Stomach (tissue), 19 donors: ENCODE results near the gene TARM1. TPM values are rescaled to one million over a fixed set of nuclear protein-coding genes. Genes with fewer than 3 reads are reported as not detected.

Experiments
- DNase-seq, 2 donors: peaks; one replicate each; pipeline versions ENCODE4 v3.0.0 to v3.0.0-alpha.2; 2013 to 2019
- H3K27ac ChIP-seq, 5 donors: fragments of 200-600 bp in 4 of 5; sonication (generic) in 4 of 5; one replicate each; pipeline ENCODE4 v1.5.1; 2013 to 2019; ENCODE audit warnings: mild to moderate bottlenecking in 1 of 5, moderate library complexity in 1 of 5
- H3K27me3 ChIP-seq, 3 donors: fragments of 200-600 bp; sonication (generic); one replicate each; pipeline ENCODE4 v1.5.1; 2017 to 2019; ENCODE audit warnings: mixed run types in 1 of 3
- H3K36me3 ChIP-seq, 4 donors: fragments of 200-600 bp; sonication (generic); 1 replicate in 3 of 4; 2 replicates in 1 of 4; pipeline ENCODE4 v1.5.1; 2016 to 2019
- H3K4me1 ChIP-seq, 4 donors: fragments of 200-600 bp; sonication (generic); one replicate each; pipeline ENCODE4 v1.5.1; 2016 to 2019
- H3K4me3 ChIP-seq, 4 donors: fragments of 200-600 bp; sonication (generic) in 3 of 4; one replicate each; pipeline ENCODE4 v1.5.1; 2016 to 2019; ENCODE audit warnings: mild to moderate bottlenecking in 1 of 4
- H3K9me3 ChIP-seq, 4 donors: fragments of 200-600 bp; sonication (generic); one replicate each; pipeline ENCODE4 v1.5.1; 2016 to 2019
- EP300 ChIP-seq: sonication (generic); formaldehyde crosslinking; IDR thresholded peaks from one replicate; pipeline ENCODE4 v1.6.1; 2017; ENCODE audit warnings: antibody characterized with exemption
- POLR2A ChIP-seq, 4 donors: fragments of 450-650 bp; IDR thresholded peaks; one replicate each; pipeline ENCODE4 v1.6.1; 2016; ENCODE audit warnings: antibody characterized with exemption in 4 of 4, control low read depth in 2 of 4, mild to moderate bottlenecking in 1 of 4, moderate library complexity in 1 of 4
- POLR2AphosphoS5 ChIP-seq, 3 donors: sonication (generic); formaldehyde crosslinking; IDR thresholded peaks; one replicate each; pipeline ENCODE4 v1.6.1; 2016; ENCODE audit warnings: antibody characterized with exemption in 3 of 3
- WGBS, 5 donors: extraction: QIAGEN DNeasy Blood & Tissue Kit in 3 of 5; methylation state at CpG; one replicate each; pipeline versions ENCODE4 v1.1.5 to v1.1.7; 2013 to 2018; 5-methylcytosine and 5-hydroxymethylcytosine counted together
- intact Hi-C: fragments of 100-400 bp; cut with DNase I; formaldehyde crosslinking; loops from one replicate; pipeline ENCODE4 v1.15.1; 2023; ENCODE audit warnings: low total_unique reads
- long read RNA-seq, 10 donors: transcript quantifications; one replicate each; lab custom pipeline, GENCODE V29; 2026
- polyA plus RNA-seq, 3 donors: library from polyadenylated mRNA; stranded (reverse); fragments of 200-250 nt; gene quantifications; one replicate each; pipeline ENCODE4 v1.2.3, GENCODE V29; 2013
- total RNA-seq, 5 donors: library from RNA; depleted of rRNA; stranded (reverse); fragments of >200 nt; gene quantifications; one replicate each; pipeline versions ENCODE4 v1.1.0 to v1.2.3, GENCODE V29; 2014 to 2016
- TF ChIP-seq, protein P1 (sequence below), 7 experiments: fragments of 450-650 bp in 4 of 7; fragments of 200-600 bp in 3 of 7; sonication (generic) in 3 of 7; IDR thresholded peaks; one replicate each; pipeline ENCODE4 v1.5.1; 2016 to 2019; ENCODE audit warnings: antibody characterized with exemption in 7 of 7, control low read depth in 2 of 7, mild to moderate bottlenecking in 1 of 7
- donor health status: healthy with polysubstance abuse.
- donor health status: Bipolar disorder and iron deficiency.
- donor health status: healthy.

TARM1 gene
- total RNA-seq (not detected), polyA plus RNA-seq (not detected)
- long read RNA-seq, donor 1: 0 reads
- long read RNA-seq, donor 2: 0 reads
- long read RNA-seq, donor 3: 0 reads
- long read RNA-seq, donor 4: 0 reads
- long read RNA-seq, donor 5: 0 reads
- long read RNA-seq, donor 6: 0 reads
- long read RNA-seq, donor 7: 0 reads
- long read RNA-seq, donor 8: 0 reads
- long read RNA-seq, donor 9: 0 reads
- long read RNA-seq, donor 10: 0 reads

DNA sequence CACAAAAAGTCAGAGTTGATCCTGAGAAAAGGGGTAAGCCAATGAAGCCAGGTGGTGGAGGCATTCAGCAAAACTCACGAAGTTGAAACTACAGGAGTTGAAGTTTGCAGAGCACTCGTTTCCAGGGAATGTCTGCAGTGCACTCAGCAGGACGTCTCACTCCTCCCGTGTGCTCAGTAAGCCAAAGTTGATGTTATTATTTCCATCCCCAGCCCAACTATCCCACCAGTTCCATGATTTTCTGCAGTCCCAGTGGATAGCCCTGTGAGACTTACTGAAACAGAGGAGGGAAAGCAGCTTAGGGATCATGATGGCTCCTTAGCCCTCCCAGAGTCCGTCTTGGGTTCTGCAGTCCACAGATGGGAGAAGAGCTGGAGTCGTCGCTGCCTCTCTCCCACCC, at the start of gene TARM1:
TARM1 (minus strand) TSS at position 334 of the 400 bp plus-strand sequence; CDS start at position 309, 25 bp downstream.
- peaks cover 3 to 34% (median 24%) of the 10 kb centered on the region in 4 donors for H3K9me3 ChIP-seq
- H3K4me3 ChIP-seq: no peak within 1 kb of the TSS
- peaks cover 0 to 5% (median 0%) of the 10 kb centered on the region in 3 donors for H3K27me3 ChIP-seq
- H3K36me3 ChIP-seq: no peaks in the 10 kb centered on the region
- 79 to 87% (median 84%) methylated on average over 7 of the region's 7 CpGs for WGBS, 5 donors
- H3K27ac ChIP-seq: no peak within 1 kb of the TSS
- no peak for DNase-seq
- no peaks in the 10 kb centered on the region for H3K4me1 ChIP-seq
- TF ChIP-seq, protein P1, sequence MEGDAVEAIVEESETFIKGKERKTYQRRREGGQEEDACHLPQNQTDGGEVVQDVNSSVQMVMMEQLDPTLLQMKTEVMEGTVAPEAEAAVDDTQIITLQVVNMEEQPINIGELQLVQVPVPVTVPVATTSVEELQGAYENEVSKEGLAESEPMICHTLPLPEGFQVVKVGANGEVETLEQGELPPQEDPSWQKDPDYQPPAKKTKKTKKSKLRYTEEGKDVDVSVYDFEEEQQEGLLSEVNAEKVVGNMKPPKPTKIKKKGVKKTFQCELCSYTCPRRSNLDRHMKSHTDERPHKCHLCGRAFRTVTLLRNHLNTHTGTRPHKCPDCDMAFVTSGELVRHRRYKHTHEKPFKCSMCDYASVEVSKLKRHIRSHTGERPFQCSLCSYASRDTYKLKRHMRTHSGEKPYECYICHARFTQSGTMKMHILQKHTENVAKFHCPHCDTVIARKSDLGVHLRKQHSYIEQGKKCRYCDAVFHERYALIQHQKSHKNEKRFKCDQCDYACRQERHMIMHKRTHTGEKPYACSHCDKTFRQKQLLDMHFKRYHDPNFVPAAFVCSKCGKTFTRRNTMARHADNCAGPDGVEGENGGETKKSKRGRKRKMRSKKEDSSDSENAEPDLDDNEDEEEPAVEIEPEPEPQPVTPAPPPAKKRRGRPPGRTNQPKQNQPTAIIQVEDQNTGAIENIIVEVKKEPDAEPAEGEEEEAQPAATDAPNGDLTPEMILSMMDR (IDR thresholded peaks at IDR 0.05): no peak
- TF ChIP-seq EP300: no peak
- TF ChIP-seq POLR2A (IDR thresholded peaks at IDR 0.05): no peak
- no peak for TF ChIP-seq POLR2AphosphoS5 (IDR thresholded peaks at IDR 0.05)
- intact Hi-C loops: no loop called here

DNA sequence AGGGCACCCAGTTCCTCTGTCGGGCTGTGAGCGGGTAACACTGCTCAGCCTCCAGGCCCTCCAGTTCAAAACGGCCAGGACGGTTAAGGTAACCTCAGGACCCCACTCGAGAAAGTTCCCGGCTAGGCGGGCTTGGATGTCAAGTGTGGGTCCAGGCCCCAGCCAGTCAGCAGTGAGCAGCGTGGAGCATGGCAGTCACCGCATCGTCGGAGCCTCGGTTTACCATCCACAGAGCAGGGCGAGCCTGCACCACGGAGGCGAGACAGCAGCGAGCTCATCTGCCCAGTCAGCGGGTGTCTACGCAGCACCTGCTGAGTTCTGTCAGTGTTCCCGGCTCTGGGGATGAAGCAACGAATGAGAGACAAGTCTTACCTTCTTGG, 48.4 kb upstream of the TARM1 start:
- Histone ChIP-seq H3K4me1 (no peaks in the 10 kb centered on the region), H3K4me3 (no peak overlapping the region), H3K36me3 (peaks cover 67 to 87% (median 81%) of the 10 kb centered on the region in 4 donors), H3K27me3 (no peaks in the 10 kb centered on the region), H3K9me3 (no peaks in the 10 kb centered on the region), H3K27ac (no peak overlapping the region)
- WGBS, 5 donors: 96 to 98% (median 97%) methylated on average over 8 to 20 of the region's 20 CpGs
- intact Hi-C loops: no loop called here
- TF ChIP-seq POLR2A (IDR thresholded peaks at IDR 0.05) (no peak), EP300 (no peak), POLR2AphosphoS5 (IDR thresholded peaks at IDR 0.05) (no peak)
- TF ChIP-seq, protein P1 (IDR thresholded peaks at IDR 0.05): no peak
- no peak for DNase-seq

DNA sequence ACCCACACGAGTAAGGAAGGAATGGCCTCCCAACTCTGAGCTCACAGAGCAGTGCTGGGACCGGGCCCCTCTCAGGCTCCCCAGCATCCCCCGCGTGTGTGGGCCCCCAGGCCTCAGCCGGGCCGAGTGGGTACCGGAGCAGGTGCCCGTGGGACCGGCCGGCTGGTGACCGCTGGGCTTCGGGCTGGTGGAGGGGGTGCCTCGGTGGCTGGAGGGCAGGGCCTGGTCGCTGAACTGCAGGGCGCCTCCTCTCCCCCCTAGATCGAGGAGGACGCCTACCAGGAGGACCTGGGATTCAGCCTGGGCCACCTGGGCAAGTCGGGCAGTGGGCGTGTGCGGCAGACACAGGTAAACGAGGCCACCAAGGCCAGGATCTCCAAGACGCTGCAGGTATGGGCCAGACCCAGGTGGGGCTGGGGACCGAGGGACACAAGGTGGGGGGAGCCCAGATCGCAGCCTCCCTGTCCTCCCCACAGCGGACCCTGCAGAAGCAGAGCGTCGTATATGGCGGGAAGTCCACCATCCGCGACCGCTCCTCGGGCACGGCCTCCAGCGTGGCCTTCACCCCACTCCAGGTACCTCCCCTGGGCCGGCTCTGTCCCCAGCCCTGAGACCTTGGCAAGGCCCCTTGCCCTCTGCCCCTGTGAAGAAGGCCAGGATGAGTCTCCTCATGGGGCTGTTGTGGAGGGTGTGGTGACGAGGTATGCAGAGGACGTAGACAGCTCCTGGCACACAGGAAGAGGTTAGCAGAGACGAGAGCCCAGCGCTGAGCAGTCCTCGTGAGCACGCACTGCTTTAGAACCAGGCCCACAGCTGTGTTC, 47.8 kb upstream of the TARM1 start:
- Histone ChIP-seq H3K27ac (no peak overlapping the region), H3K27me3 (no peaks in the 10 kb centered on the region), H3K36me3 (peaks cover 73 to 93% (median 87%) of the 10 kb centered on the region in 4 donors), H3K4me1 (no peaks in the 10 kb centered on the region), H3K4me3 (no peak overlapping the region), H3K9me3 (no peaks in the 10 kb centered on the region)
- DNase-seq: no peak
- intact Hi-C loops: no loop called here
- WGBS, 5 donors: 88 to 96% (median 95%) methylated on average over 21 to 41 of the region's 41 CpGs
- no peak for TF ChIP-seq POLR2A (IDR thresholded peaks at IDR 0.05)

DNA sequence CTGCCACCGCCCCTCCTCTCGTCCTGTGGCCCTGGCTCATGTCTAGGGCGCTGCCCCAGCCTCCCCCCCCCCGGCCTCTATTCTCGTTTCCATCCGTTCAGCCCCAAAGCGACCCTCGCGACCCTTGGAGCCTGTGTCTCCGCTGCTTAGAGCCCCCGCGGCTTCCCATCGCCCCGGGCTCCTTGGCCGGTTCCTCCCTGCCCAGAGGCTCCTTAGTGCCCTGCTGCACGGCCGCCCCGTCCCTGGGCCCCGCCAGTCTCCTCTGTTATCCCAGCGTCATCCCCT, 47.2 kb upstream of the TARM1 start:
- no peak for DNase-seq
- Histone ChIP-seq H3K4me1 (no peaks in the 10 kb centered on the region), H3K27ac (no peak overlapping the region), H3K4me3 (no peak overlapping the region), H3K9me3 (no peaks in the 10 kb centered on the region), H3K36me3 (peaks cover 79 to 99% (median 93%) of the 10 kb centered on the region in 4 donors), H3K27me3 (no peaks in the 10 kb centered on the region)
- 89 to 95% (median 94%) methylated on average over 11 to 20 of the region's 20 CpGs for WGBS, 5 donors
- no peak for TF ChIP-seq POLR2A (IDR thresholded peaks at IDR 0.05)
- no peak for TF ChIP-seq POLR2AphosphoS5 (IDR thresholded peaks at IDR 0.05)
- no peak for TF ChIP-seq EP300
- TF ChIP-seq, protein P1 (IDR thresholded peaks at IDR 0.05): no peak
- intact Hi-C loops: no loop called here
